Neural crest cell (in vitro differentiated cells): ENCODE measurements around the gene GAGE10. TPM values are rescaled to one million over a fixed set of nuclear protein-coding genes. Genes with fewer than 3 reads are reported as not detected.

Source experiments
- DNase-seq: peaks from one replicate; pipeline ENCODE4 v3.0.0; 2021; ENCODE audit warnings: low read depth, mixed read lengths, low spot score
- H3K27ac Mint-ChIP-seq: one replicate; pipeline ENCODE4 v1.8.0; 2021; ENCODE audit warnings: mild to moderate bottlenecking, mixed read lengths; ENCODE audit not compliant: unreplicated experiment
- H3K27me3 Mint-ChIP-seq: 2 replicates; pipeline ENCODE4 v1.8.0; 2021; ENCODE audit warnings: low read depth, mild to moderate bottlenecking, mixed read lengths
- H3K36me3 Mint-ChIP-seq: 2 replicates; pipeline ENCODE4 v1.8.0; 2021; ENCODE audit warnings: low read depth, mild to moderate bottlenecking, mixed read lengths
- H3K4me1 Mint-ChIP-seq: 2 replicates; pipeline ENCODE4 v1.8.0; 2021; ENCODE audit warnings: mixed read lengths
- H3K4me3 Mint-ChIP-seq: one replicate; pipeline ENCODE4 v1.8.0; 2021; ENCODE audit warnings: mild to moderate bottlenecking, mixed read lengths
- H3K9me3 Mint-ChIP-seq: 2 replicates; pipeline ENCODE4 v1.8.0; 2021; ENCODE audit warnings: mixed read lengths
- total RNA-seq: library from RNA; stranded (reverse); gene quantifications from 2 replicates; pipeline ENCODE4 v1.2.1, GENCODE V29; 2021
- TF ChIP-seq, protein P1 (sequence below): fragments of 200-600 bp; sonication (generic); conservative IDR thresholded peaks from 2 replicates; pipeline ENCODE4 v1.5.0; 2021; ENCODE audit warnings: antibody characterized with exemption, mild to moderate bottlenecking

GAGE10 gene
- total RNA-seq, 1 donor from 2014 or later = not detected

DNA sequence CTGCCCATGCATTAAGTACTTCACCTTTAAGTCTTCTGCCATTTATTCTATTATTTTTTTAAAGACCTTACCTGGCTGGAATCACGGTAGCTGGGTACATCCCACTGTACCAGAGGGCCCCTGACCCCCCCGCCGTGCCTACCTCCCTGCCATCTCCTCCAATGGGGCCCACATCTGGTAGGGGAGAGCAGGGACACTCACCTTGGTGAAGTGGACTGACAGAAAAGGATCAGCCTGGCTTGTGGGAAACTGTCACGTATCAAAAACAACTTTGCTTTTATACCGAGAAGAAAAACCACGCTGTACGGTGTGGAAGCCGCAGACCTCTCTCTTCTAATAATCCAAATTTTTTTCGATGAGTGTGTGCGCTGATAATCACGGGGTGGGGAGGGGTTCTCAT, 39.0 kb upstream of the GAGE10 start, which contains the start of gene FOXP3:
FOXP3 (minus strand) TSS at position 251 of the 400 bp plus-strand sequence. CDS start 6,205 bp downstream, outside the sequence.
- H3K9me3 Mint-ChIP-seq = peaks cover 16% of the 10 kb centered on the region
- TF ChIP-seq, protein P1, sequence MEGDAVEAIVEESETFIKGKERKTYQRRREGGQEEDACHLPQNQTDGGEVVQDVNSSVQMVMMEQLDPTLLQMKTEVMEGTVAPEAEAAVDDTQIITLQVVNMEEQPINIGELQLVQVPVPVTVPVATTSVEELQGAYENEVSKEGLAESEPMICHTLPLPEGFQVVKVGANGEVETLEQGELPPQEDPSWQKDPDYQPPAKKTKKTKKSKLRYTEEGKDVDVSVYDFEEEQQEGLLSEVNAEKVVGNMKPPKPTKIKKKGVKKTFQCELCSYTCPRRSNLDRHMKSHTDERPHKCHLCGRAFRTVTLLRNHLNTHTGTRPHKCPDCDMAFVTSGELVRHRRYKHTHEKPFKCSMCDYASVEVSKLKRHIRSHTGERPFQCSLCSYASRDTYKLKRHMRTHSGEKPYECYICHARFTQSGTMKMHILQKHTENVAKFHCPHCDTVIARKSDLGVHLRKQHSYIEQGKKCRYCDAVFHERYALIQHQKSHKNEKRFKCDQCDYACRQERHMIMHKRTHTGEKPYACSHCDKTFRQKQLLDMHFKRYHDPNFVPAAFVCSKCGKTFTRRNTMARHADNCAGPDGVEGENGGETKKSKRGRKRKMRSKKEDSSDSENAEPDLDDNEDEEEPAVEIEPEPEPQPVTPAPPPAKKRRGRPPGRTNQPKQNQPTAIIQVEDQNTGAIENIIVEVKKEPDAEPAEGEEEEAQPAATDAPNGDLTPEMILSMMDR = no peak
- H3K4me3 Mint-ChIP-seq = no peak within 1 kb of the TSS

DNA sequence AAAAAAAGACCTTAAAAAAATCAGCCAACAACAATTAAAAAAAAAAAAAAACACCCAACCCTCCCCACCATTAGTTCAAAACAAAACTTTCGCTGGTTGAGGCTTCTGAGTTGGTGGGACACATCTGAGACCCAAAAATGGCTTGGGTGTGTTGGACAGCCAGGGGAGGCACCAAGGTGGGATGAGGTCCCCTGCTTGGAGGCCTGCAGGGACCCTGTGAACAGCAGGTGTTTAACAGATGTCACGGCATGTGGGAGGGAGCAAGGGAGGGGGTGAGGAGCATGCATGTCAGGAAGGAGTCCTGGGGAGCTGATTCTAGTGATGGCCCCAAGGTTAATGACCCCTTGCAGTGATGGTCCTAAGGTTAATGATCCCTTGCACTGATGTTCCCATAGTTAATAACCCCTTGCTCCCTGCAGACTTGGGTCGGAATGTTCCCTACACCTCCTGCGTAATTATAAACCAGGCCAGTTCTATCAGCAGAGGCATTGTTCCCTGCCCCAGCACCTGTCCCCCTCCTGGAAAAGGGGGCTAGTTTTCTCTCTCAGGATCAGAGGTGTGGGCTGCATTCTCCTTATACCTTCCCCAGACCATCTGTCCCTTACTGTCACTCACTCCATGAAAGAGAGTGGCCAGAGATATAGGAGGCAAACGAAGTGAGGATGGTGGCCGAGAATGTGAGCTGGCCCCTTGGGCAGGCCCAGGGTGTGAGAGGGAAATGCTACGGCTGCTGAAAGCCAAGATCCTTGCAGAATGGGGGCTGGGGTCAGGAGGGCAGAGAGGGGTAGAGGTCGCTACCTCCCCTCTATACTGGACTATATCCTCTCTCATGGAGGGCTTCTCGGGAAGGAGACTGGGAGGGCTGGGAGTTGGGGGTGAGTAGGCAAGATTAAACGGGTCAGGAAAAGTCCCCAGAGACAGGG, 36.7 kb upstream of the GAGE10 start:
- TF ChIP-seq, protein P1 = no peak
- no peak overlapping the region for H3K27ac Mint-ChIP-seq

More for the DNA sequence above, 39.0 kb upstream of the GAGE10 start, which contains the start of gene FOXP3:
- no peak for DNase-seq
- Mint-ChIP-seq H3K36me3 (no peaks in the 10 kb centered on the region), H3K27ac (no peak within 1 kb of the TSS), H3K27me3 (no peaks in the 10 kb centered on the region), H3K4me1 (peaks cover 20% of the 10 kb centered on the region)

DNA sequence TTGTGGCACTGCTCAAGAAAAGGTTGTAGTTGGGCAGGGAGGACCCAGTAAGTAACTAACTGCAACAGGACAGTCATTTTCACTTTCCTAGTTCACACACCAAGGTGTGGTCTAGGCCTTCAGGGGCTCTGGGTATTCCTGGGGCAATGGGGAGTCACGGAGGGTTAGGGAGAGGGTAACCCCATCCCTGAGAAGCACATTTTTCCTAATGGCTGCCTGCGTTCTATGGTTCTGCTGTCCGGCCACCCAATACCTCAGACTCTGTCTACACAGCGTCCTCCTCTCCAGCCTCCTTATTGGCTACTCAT, 34.8 kb upstream of the GAGE10 start:
- no peak for DNase-seq
- Mint-ChIP-seq H3K36me3 (peaks cover 5% of the 10 kb centered on the region), H3K27ac (peak overlapping the region; percentile 52), H3K27me3 (no peaks in the 10 kb centered on the region), H3K9me3 (peaks cover 12% of the 10 kb centered on the region), H3K4me3 (peak overlapping the region; percentile 96), H3K4me1 (peaks cover 42% of the 10 kb centered on the region)
- TF ChIP-seq, protein P1 = no peak

More for the DNA sequence above, 36.7 kb upstream of the GAGE10 start:
- Mint-ChIP-seq H3K4me1 (peaks cover 30% of the 10 kb centered on the region), H3K9me3 (peaks cover 16% of the 10 kb centered on the region), H3K4me3 (peak overlapping the region; percentile 45), H3K36me3 (peaks cover 5% of the 10 kb centered on the region), H3K27me3 (no peaks in the 10 kb centered on the region)
- DNase-seq = no peak

DNA sequence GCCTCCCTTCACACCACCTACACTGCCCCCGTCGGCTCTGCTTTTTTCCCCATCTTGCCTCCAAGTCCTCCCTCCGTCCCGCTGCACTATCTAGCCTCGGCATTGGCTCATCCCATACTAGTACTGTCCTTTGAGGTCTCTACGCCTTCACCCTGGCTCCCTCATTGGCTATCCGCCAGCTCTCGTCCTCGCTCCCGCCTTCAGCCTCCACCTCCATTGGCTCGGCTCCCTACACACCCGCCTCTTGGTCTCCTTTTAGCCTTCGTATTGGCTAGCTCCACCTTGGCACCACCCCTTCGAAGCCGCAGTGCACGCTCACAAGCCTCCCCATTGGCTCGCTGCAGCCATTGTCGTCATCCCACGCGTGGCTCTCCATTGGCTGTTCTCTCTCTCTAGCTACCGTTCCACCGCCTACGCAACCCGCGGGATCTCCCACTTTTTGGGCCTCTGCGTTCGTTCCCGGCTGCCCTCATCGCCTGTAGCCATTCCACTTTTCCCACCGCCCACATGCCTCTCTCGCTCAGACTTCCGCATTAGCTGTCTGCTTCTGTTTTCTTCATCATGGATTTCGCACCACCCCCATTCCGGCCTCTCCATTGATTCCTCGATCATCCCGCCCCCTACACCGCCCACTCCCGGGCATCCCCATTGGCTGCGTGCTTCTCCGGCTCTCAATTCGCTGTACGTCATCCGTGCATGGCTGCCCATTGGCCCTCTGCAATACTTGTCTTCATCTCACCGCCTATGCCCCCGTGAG, 34.3 kb upstream of the GAGE10 start:
- Mint-ChIP-seq H3K36me3 (peaks cover 5% of the 10 kb centered on the region), H3K4me3 (peak overlapping the region; percentile 96), H3K4me1 (peaks cover 42% of the 10 kb centered on the region), H3K9me3 (peaks cover 12% of the 10 kb centered on the region), H3K27me3 (no peaks in the 10 kb centered on the region), H3K27ac (peak overlapping the region; percentile 99)
- TF ChIP-seq, protein P1 = no peak
- DNase-seq = peak; percentile 73

- H3K4me3 Mint-ChIP-seq = peak within 1 kb of the TSS; percentile 96
- peaks cover 42% of the 10 kb centered on the region for H3K4me1 Mint-ChIP-seq
- no peaks in the 10 kb centered on the region for H3K27me3 Mint-ChIP-seq
- DNase-seq = peak; percentile 14
- TF ChIP-seq, protein P1 = no peak
- peak within 1 kb of the TSS; percentile 99 for H3K27ac Mint-ChIP-seq
- peaks cover 5% of the 10 kb centered on the region for H3K36me3 Mint-ChIP-seq
- peaks cover 12% of the 10 kb centered on the region for H3K9me3 Mint-ChIP-seq
Measured at GRCh38 chrX:49269767-49270248, 33.6 kb upstream of the GAGE10 start, which contains the start of gene PPP1R3F. Gene PPP1R3F (plus strand): TSS chrX:49269793. CDS start chrX:49269870, 77 bp downstream.
